Right lobe of liver (tissue), 4 donors: Measurements from ENCODE around the gene ZFPM1.

Experiments used
- POLR2A ChIP-seq: fragments of 450-650 bp; IDR thresholded peaks from one replicate; pipeline ENCODE4 v1.6.1; 2017; ENCODE audit warnings: antibody characterized with exemption, mild to moderate bottlenecking
- TF ChIP-seq, protein P1 (sequence below), 4 donors: fragments of 200-600 bp in 3 of 4; fragments of 450-650 bp in 1 of 4; IDR thresholded peaks; one replicate each; pipeline versions ENCODE4 v1.5.1 to v1.8.0; 2016 to 2022; ENCODE audit warnings: antibody characterized with exemption in 4 of 4, mild to moderate bottlenecking in 2 of 4
- donor health status: DM: no; HTN: no; CAD: no.
- donor health status: DM: no; HTN: no; CAD: no.
- donor health status: DM: no; HTN: yes; CAD: no.

DNA sequence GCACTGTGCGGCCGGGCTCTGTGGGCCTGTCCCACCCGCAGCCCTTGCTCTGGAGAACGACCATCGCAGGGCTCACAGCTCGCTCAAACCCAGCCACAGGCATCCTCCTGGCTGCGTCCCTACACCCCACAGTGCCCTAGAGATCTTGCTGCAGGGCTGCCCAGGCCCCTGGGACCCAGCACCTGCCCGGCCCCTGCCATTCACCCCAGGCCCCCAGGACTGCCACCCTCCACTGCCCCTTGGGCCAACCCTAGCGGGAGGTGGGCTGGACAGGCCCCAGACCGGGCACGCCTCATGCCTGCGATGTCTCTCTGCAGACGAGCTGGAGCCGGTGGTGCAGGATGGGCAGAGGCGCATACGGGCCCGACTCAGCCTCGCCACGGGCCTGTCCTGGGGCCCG lies 61.0 kb downstream of the ZFPM1 start:
- TF ChIP-seq, protein P1, sequence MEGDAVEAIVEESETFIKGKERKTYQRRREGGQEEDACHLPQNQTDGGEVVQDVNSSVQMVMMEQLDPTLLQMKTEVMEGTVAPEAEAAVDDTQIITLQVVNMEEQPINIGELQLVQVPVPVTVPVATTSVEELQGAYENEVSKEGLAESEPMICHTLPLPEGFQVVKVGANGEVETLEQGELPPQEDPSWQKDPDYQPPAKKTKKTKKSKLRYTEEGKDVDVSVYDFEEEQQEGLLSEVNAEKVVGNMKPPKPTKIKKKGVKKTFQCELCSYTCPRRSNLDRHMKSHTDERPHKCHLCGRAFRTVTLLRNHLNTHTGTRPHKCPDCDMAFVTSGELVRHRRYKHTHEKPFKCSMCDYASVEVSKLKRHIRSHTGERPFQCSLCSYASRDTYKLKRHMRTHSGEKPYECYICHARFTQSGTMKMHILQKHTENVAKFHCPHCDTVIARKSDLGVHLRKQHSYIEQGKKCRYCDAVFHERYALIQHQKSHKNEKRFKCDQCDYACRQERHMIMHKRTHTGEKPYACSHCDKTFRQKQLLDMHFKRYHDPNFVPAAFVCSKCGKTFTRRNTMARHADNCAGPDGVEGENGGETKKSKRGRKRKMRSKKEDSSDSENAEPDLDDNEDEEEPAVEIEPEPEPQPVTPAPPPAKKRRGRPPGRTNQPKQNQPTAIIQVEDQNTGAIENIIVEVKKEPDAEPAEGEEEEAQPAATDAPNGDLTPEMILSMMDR (IDR thresholded peaks at IDR 0.05), result no peak
- TF ChIP-seq POLR2A, result no peak
